ENCODE results near the gene GBX1.

DNA sequence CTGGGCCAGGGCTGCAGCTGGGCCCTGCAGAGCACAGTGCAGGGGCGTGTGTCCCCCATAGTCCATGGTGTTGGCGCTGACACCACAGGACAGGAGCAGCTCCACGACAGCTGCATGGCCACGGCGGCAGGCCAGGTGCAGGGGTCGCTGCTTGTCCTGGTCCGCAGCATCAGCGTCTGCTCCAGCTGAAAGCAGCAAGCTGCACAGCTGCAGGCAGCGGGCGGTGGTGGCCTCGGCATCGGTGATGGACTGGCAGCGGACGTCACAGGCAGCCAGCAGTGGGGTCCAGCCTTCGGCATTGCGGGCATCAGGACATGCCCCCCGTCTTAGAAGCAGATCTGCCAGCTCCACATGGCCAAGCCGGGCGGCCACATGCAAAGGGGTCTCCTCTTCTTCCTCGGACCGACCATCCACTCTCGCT, 13.5 kb upstream of the GBX1 start:
- TF ChIP-seq, protein P1, sequence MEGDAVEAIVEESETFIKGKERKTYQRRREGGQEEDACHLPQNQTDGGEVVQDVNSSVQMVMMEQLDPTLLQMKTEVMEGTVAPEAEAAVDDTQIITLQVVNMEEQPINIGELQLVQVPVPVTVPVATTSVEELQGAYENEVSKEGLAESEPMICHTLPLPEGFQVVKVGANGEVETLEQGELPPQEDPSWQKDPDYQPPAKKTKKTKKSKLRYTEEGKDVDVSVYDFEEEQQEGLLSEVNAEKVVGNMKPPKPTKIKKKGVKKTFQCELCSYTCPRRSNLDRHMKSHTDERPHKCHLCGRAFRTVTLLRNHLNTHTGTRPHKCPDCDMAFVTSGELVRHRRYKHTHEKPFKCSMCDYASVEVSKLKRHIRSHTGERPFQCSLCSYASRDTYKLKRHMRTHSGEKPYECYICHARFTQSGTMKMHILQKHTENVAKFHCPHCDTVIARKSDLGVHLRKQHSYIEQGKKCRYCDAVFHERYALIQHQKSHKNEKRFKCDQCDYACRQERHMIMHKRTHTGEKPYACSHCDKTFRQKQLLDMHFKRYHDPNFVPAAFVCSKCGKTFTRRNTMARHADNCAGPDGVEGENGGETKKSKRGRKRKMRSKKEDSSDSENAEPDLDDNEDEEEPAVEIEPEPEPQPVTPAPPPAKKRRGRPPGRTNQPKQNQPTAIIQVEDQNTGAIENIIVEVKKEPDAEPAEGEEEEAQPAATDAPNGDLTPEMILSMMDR (optimal IDR thresholded peaks at IDR 0.05 in 1 of 3, IDR thresholded peaks at IDR 0.05 in 1 of 3, conservative IDR thresholded peaks at IDR 0.05 in 1 of 3; ENCODE audit: extremely low read depth in 1 of 3, insufficient read depth in 2 of 3, low read length in 3 of 3) = no peak
- TF ChIP-seq EZH2 (IDR thresholded peaks at IDR 0.05; ENCODE audit: low read length) = no peak
